ENCODE data around the gene ABCA4.
"Not testable (repeated sequence)": the region's sequence is repeated elsewhere in the genome, so short reads cannot be mapped to it uniquely, and the experiment has no call there.

ABCA4 gene

DNA sequence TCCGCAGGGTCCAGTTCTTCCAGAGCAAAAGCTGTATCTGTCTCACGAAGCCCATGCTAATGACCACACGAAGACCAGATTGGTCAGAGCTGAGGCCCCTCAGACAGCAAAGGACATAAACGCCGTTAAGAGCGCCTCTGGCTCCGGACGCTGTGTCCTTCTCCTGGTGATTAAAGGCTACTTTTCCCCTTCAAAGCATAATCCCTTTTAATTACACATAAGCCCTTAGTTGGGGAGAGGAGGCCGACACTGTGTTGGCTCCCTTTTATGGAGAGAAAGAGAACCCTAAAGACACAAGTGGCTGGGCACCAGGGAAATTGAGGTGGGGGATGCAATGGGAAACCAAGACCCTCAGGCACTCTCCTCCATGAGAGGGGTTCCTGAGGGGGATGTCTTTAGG lies at the start of gene ABCA4:
Gene ABCA4 (minus strand): TSS at position 158 of the 400 bp plus-strand sequence. CDS start 103 bp downstream, at position 55.
- no peak for DNase-seq (ENCODE audit: low read depth)
- TF ChIP-seq, protein P1, sequence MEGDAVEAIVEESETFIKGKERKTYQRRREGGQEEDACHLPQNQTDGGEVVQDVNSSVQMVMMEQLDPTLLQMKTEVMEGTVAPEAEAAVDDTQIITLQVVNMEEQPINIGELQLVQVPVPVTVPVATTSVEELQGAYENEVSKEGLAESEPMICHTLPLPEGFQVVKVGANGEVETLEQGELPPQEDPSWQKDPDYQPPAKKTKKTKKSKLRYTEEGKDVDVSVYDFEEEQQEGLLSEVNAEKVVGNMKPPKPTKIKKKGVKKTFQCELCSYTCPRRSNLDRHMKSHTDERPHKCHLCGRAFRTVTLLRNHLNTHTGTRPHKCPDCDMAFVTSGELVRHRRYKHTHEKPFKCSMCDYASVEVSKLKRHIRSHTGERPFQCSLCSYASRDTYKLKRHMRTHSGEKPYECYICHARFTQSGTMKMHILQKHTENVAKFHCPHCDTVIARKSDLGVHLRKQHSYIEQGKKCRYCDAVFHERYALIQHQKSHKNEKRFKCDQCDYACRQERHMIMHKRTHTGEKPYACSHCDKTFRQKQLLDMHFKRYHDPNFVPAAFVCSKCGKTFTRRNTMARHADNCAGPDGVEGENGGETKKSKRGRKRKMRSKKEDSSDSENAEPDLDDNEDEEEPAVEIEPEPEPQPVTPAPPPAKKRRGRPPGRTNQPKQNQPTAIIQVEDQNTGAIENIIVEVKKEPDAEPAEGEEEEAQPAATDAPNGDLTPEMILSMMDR (conservative IDR thresholded peaks at IDR 0.05; ENCODE audit: low read depth, low read length): no peak
- H3K4me3 ChIP-seq (ENCODE audit: low read length): no peak within 1 kb of the TSS

DNA sequence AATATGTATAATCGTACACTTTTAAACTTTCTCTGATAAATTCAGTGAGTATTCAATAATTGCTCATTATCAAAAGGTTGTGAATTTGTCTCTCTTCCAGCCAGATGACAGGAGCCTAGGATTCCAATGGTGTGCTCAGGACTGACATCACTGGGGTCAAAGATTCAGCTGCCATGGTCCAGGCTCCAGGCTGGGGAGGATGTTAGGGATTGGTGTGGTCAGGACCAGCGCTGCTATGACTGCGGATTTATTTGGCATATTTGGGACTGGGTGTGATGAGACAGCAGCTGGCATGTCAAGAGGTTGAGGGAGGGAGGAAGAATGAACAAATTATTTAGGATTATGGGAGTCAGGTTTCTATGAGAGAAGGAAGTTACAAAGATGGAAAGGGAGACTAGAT lies 48.2 kb upstream of the ABCA4 start:
- no peak for DNase-seq (ENCODE audit: low read depth)
- TF ChIP-seq, protein P1 (conservative IDR thresholded peaks at IDR 0.05; ENCODE audit: low read depth, low read length): no peak
- H3K4me3 ChIP-seq (ENCODE audit: low read length): no peak overlapping the region

DNA sequence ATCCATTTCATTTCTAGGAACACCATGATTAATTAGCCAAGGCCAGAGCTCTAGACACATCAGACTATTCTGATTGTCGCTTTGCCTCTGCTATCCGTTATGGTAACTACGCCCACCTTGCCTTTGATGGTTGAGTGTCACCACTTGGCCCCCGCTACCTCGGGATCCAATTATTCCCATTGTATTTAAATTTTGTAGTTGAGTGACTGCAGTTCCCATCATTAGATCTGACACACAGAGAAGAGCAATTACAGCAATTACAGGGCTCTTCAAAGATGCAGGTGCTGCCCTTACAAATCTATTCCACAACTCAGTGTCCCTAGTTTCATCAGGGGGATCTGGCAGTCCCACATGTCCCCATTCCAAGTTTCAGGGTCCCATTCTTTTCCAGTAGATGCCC lies 44.9 kb upstream of the ABCA4 start:
- H3K4me3 ChIP-seq (ENCODE audit: low read length): no peak overlapping the region
- TF ChIP-seq, protein P1 (conservative IDR thresholded peaks at IDR 0.05; ENCODE audit: low read depth, low read length): no peak
- DNase-seq (ENCODE audit: low read depth): no peak

DNA sequence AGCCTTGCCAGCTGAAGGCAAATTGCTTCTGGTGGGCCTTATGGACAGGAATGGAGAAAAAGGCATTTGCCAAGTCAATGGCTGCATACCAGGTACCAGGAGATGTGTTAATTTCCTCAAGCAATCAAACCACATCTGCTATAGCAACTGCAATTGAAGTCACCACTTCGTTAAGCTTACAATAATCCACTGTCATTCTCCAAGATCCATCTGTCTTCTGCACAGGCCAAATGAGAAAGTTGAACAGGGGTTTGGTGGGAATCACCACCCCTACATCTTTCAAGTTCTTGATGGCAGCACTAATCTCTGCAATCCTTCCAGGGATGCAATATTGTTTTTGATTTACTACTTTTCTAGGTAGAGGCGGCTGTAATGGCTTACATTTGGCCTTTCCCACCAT lies 43.9 kb upstream of the ABCA4 start:
- H3K4me3 ChIP-seq (ENCODE audit: low read length); DNase-seq (ENCODE audit: low read depth): not testable (repeated sequence)

DNA sequence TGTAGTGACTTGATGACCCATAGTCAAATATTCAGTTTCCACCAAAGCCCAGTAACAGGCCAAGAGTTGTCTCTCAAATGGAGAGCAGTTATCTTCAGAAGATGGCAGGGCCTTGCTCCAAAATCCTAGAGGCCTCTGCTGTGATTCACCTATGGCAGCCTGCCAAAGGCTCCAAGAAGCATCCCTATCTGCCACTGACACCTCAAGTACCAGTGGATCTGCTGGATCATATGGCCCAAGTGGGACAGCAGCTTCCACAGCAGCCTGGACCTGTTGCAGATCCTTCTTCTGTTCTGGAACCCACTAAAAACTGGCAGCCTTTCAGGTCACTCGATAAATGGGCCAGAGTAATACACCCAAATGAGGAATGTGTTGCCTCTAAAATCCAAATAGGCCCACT lies 43.2 kb upstream of the ABCA4 start:
- not testable (repeated sequence) for H3K4me3 ChIP-seq (ENCODE audit: low read length); DNase-seq (ENCODE audit: low read depth)

DNA sequence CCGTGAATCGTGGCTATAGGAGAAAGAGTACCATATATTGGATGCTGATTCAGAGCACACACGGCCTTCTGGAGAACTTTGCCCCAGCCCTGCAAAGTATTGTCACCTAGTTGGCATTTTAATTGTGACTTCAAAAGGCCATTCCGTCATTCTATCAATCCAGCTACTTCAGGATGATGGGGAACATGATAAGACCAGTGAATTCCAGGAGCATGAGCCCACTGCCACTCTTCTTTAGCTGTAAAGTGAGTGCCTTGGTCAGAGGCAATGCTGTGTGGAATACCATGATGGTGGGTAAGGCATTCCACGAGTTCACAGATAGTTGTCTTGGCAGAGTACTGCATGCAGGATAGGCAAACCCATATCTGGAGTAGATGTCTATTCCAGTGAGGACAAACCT lies 42.3 kb upstream of the ABCA4 start:
- not testable (repeated sequence) for DNase-seq (ENCODE audit: low read depth); H3K4me3 ChIP-seq (ENCODE audit: low read length)

DNA sequence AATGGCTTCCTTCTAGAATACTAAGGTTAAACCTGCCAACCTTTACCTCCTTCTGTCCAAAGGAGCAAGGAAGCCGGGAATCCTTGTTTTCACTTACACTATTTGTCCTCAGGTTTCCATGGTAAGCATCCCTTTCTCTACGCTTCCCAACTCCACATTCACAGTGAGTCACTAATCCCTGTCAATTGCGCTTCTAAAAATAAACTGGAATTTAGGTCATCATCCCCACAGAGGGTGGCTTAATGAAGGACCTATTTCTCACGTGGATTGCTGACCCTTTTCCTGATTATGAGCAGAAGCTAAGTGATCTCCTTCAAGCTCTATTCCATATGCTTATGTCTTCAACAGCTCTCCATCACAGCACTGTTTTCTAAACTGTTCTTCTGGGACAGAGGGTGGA lies 39.9 kb upstream of the ABCA4 start:
- no peak overlapping the region for H3K4me3 ChIP-seq (ENCODE audit: low read length)
- DNase-seq (ENCODE audit: low read depth): peak; percentile 96
- TF ChIP-seq, protein P1 (conservative IDR thresholded peaks at IDR 0.05; ENCODE audit: low read depth, low read length): no peak

DNA sequence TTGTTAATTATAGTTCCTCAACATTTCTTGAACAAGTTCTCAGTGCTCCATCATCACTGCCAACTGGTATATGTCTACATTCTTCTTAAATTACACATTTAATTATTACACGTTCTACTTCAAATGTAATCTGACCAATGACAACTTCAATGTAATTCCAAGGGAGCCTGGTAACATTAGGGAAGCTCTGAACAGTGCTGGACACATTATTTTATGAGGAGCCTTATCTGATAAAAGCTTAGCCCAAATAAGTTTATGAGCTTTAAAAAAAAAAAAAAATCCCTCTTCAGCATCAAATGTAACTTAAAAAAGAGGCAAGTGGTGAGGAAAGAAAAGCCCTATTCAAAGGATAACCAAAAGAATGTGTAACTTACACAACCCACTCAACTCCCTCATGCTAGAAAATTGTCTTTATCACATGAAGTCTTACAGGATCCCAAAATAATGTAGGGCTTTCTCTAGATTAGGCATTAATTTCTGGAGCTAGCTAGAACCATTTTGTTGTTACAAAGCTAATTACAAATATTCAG lies 35.2 kb upstream of the ABCA4 start:
- DNase-seq (ENCODE audit: low read depth): no peak
- TF ChIP-seq, protein P1 (conservative IDR thresholded peaks at IDR 0.05; ENCODE audit: low read depth, low read length): no peak
- no peak overlapping the region for H3K4me3 ChIP-seq (ENCODE audit: low read length)

DNA sequence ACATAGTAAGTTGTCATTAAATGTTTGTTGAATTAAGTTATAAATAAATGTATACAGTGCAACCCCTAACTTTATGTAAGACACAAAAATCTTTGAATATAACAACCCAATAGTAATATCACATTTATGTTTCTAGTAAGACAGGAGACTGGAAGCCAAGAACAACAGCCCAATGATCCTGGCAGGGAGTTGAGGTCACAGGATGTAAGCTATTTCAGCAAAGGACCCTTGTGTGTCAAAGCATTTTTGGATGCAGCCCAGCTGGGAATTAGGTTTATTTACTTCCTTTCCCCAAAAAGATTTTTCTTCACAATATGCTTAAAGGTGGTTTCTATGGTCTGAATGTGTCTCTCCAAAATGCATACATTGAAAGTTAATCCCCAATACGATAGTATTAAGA lies 34.0 kb upstream of the ABCA4 start:
- no peak overlapping the region for H3K4me3 ChIP-seq (ENCODE audit: low read length)
- TF ChIP-seq, protein P1 (conservative IDR thresholded peaks at IDR 0.05; ENCODE audit: low read depth, low read length): no peak
- no peak for DNase-seq (ENCODE audit: low read depth)

Measured in retinal pigment epithelial cell (primary cell).